Lower lobe of right lung (tissue), 2 donors: ENCODE results near the gene FAM149A. TPM values are rescaled to one million over a fixed set of nuclear protein-coding genes. Genes with fewer than 3 reads are reported as not detected.

ENCODE experiments used
- ATAC-seq, 2 donors: fragments of 200-7000 bp; cut with Tn5 transposase; one replicate each; pipeline ENCODE4 v1.9.1; 2020 to 2022; ENCODE audit warnings: mild to moderate bottlenecking in 2 of 2, moderate library complexity in 2 of 2
- DNase-seq: peaks from one replicate; pipeline ENCODE4 v3.0.0-alpha.2; 2020
- H3K27ac ChIP-seq: fragments of 200-600 bp; one replicate; pipeline ENCODE4 v1.8.0; 2022
- H3K27me3 ChIP-seq: fragments of 200-600 bp; one replicate; pipeline ENCODE4 v1.8.0; 2022; ENCODE audit warnings: low read depth
- H3K36me3 ChIP-seq: fragments of 200-600 bp; one replicate; pipeline ENCODE4 v1.8.0; 2022; ENCODE audit warnings: mild to moderate bottlenecking
- H3K4me1 ChIP-seq: fragments of 200-600 bp; one replicate; pipeline ENCODE4 v1.8.0; 2022
- H3K4me3 ChIP-seq: fragments of 200-600 bp; one replicate; pipeline ENCODE4 v1.8.0; 2022; ENCODE audit warnings: mild to moderate bottlenecking
- H3K9me3 ChIP-seq: fragments of 200-600 bp; one replicate; pipeline ENCODE4 v1.8.0; 2022
- intact Hi-C: fragments of 100-400 bp; cut with DNase I; formaldehyde crosslinking; loops from one replicate; pipeline ENCODE4 v1.11.0; 2022
- total RNA-seq: library from RNA; stranded (reverse); fragmentation: NEBNext Ultra II Directional; extraction: Animal tissue kit (Norgen Biotek cat#: 25700); gene quantifications from one replicate; pipeline ENCODE4 v1.2.1, GENCODE V29; 2021
- TF ChIP-seq, protein P1 (sequence below): fragments of 200-600 bp; IDR thresholded peaks from one replicate; pipeline ENCODE4 v1.8.0; 2022; ENCODE audit warnings: antibody characterized with exemption, mild to moderate bottlenecking
- donor health status: DM: no; HTN: yes; CAD: no; lungs with severe emphysema.

The FAM149A gene
- total RNA-seq, 1 donor from 2014 or later, result 13.3 TPM

DNA sequence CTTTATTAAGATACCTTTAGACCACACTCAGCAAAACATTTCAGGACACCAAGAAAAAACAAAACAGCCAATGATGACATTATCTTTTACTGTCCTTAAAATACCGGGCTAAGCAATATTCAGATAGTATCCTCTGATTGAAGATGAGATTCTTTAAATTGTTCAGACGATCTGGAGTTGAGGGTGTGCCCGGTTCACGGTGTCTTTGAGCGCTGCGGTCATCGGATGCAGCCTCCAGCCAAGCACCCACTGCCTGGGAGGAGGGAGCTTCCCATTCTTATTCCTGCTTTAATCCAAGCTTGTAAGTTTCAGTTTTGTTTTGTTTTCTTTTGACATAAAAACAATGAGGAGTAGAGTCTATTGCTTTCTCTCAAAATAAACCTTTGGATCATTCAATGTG lies 14.1 kb downstream of the FAM149A start:
- Histone ChIP-seq H3K9me3 (no peaks in the 10 kb centered on the region), H3K27me3 (no peaks in the 10 kb centered on the region), H3K4me1 (no peaks in the 10 kb centered on the region), H3K27ac (no peak overlapping the region), H3K4me3 (peak overlapping the region; percentile 18), H3K36me3 (no peaks in the 10 kb centered on the region)
- intact Hi-C loops, result no loop called here
- ATAC-seq (no peak), DNase-seq (no peak)
- TF ChIP-seq, protein P1, sequence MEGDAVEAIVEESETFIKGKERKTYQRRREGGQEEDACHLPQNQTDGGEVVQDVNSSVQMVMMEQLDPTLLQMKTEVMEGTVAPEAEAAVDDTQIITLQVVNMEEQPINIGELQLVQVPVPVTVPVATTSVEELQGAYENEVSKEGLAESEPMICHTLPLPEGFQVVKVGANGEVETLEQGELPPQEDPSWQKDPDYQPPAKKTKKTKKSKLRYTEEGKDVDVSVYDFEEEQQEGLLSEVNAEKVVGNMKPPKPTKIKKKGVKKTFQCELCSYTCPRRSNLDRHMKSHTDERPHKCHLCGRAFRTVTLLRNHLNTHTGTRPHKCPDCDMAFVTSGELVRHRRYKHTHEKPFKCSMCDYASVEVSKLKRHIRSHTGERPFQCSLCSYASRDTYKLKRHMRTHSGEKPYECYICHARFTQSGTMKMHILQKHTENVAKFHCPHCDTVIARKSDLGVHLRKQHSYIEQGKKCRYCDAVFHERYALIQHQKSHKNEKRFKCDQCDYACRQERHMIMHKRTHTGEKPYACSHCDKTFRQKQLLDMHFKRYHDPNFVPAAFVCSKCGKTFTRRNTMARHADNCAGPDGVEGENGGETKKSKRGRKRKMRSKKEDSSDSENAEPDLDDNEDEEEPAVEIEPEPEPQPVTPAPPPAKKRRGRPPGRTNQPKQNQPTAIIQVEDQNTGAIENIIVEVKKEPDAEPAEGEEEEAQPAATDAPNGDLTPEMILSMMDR, result no peak

DNA sequence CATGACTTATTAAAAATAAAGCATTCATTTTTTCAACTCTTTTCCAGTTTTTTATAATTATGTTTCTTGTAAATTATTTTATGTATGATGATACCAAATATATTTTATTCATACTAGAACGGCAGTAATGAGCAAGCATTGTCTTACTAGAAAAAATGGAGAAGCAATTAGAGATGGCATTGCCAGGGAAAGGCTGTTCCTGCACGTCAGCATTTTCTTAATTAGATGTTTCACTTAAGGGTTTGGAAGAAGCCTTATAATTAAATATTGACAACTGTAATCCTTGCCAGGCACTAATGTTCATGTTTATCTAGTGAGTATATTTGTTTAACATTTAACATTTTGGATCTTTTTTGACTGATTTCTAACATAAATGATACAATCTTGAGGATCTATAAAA lies 16.6 kb downstream of the FAM149A start:
- H3K27me3 ChIP-seq, result no peaks in the 10 kb centered on the region
- H3K4me3 ChIP-seq, result no peak overlapping the region
- H3K36me3 ChIP-seq, result no peaks in the 10 kb centered on the region
- H3K9me3 ChIP-seq, result no peaks in the 10 kb centered on the region
- intact Hi-C loops, result no loop called here
- DNase-seq (no peak), ATAC-seq (no peak)
- TF ChIP-seq, protein P1, result no peak
- H3K4me1 ChIP-seq, result no peaks in the 10 kb centered on the region
- H3K27ac ChIP-seq, result no peak overlapping the region

DNA sequence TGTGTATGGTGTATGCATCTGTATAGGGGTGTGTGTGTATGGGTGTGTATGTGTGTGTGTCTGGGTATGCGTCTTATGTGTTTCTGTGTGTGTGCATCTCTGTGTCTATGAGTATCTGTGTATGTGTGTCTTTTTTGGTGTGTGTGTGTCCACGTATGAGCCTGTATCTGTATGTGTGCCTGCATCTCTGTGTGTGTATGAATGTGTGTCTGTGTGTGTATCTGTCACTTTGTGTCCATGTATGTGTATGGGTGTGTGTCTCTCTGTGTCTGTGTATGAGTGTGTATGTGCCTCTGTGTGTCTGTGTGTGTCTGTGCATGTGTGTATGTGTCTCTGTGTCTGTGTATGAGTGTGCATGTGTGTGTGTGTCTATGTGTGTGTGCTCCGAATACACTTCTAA lies 24.3 kb downstream of the FAM149A start:
- intact Hi-C loops, result no loop called here
- Histone ChIP-seq H3K27me3 (no peaks in the 10 kb centered on the region), H3K4me1 (no peaks in the 10 kb centered on the region), H3K4me3 (no peak overlapping the region), H3K36me3 (no peaks in the 10 kb centered on the region), H3K9me3 (no peaks in the 10 kb centered on the region), H3K27ac (no peak overlapping the region)
- ATAC-seq (no peak), DNase-seq (no peak)
- TF ChIP-seq, protein P1, result no peak

DNA sequence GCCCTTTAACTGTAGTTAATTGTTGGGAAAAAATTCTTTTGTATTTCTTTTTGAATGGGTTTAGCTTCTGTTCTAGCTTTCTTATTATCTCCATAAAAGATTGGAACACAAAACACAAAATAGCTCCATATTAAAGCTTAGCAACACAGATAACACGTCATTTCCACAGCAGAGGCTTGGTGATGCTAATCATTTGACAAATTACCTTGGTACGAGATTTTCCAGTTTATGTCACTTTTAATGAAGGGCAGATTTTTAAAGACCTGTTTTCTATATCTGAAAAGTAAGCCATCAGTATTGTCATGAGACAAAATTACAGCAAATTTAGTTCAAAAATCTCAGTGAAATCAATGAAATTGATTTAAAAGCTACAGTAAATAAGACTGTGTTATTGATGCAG lies 27.4 kb downstream of the FAM149A start:
- H3K36me3 ChIP-seq, result no peaks in the 10 kb centered on the region
- H3K9me3 ChIP-seq, result no peaks in the 10 kb centered on the region
- TF ChIP-seq, protein P1, result no peak
- DNase-seq (no peak), ATAC-seq (no peak)
- no peaks in the 10 kb centered on the region for H3K27me3 ChIP-seq
- intact Hi-C loops, result no loop called here
- H3K4me1 ChIP-seq, result no peaks in the 10 kb centered on the region
- H3K27ac ChIP-seq, result no peak overlapping the region
- H3K4me3 ChIP-seq, result no peak overlapping the region

DNA sequence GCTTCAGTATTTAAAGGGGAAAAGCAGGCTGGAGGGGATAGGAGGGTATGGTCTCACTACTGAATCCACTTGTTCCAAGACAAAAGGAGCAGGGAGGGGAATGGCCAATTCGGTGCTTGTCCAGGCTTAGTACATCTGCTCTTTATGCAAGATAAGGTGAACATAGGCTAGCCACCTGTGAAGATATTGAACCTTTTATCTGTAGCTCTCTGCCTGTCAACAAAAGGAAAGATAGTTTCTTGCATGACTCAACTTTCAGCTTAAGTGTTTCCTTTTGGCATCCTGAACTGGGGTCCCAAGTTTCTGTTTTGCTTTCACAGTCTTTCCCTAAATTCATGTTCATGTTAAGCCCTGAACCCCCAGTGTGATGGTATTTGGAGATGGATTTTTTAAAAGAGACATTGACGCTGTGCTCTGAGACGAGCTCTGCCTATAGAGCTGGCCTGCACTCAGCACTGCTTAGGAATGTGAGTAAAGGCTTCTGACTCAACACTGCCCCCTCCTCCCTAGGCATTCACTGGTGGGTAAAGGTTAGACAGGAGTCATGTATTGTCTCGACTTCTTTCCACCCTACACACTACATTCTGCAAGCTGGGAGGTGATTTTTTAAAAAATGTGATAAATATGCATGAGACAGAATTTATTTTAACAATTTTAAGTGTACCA lies 28.2 kb downstream of the FAM149A start:
- DNase-seq (no peak), ATAC-seq (peak; percentile 66 to 82)
- H3K9me3 ChIP-seq, result no peaks in the 10 kb centered on the region
- no peak overlapping the region for H3K4me3 ChIP-seq
- H3K36me3 ChIP-seq, result no peaks in the 10 kb centered on the region
- H3K27ac ChIP-seq, result no peak overlapping the region
- TF ChIP-seq, protein P1, result peak; percentile 21
- H3K27me3 ChIP-seq, result no peaks in the 10 kb centered on the region
- H3K4me1 ChIP-seq, result no peaks in the 10 kb centered on the region
- intact Hi-C loops, result no loop called here
